Measurements from ENCODE around the gene OR2A25.
"Not testable (repeated sequence)": the region's sequence is repeated elsewhere in the genome, so short reads cannot be mapped to it uniquely, and the experiment has no call there.

Gene OR2A25

GRCh38 chr7:144069511-144069910, at the start of gene OR2A25:
Gene OR2A25 (plus strand): TSS chr7:144069811. CDS start chr7:144074220, 4,409 bp downstream.
- DNase-seq: no peak

- no peak for DNase-seq
These were observed 49.3 kb upstream of the OR2A25 start for GRCh38 chr7:144020340-144020739.

GRCh38 chr7:144022169-144022568, 47.4 kb upstream of the OR2A25 start:
- DNase-seq: no peak

- no peak for DNase-seq
These were observed 46.3 kb upstream of the OR2A25 start for GRCh38 chr7:144023171-144023827.

- DNase-seq: no peak
These were observed 45.4 kb upstream of the OR2A25 start for GRCh38 chr7:144024213-144024612.

GRCh38 chr7:144026203-144026883, 43.3 kb upstream of the OR2A25 start:
- DNase-seq: no peak

- no peak for DNase-seq
These were observed 42.5 kb upstream of the OR2A25 start for GRCh38 chr7:144027070-144027469.

GRCh38 chr7:144027974-144028373, 41.6 kb upstream of the OR2A25 start:
- no peak for DNase-seq

GRCh38 chr7:144028547-144028946, 41.1 kb upstream of the OR2A25 start:
- DNase-seq: no peak

GRCh38 chr7:144032516-144032915, 37.1 kb upstream of the OR2A25 start:
- no peak for DNase-seq

GRCh38 chr7:144032985-144033709, 36.5 kb upstream of the OR2A25 start:
- no peak for DNase-seq

- no peak for DNase-seq
These were observed 34.2 kb upstream of the OR2A25 start for GRCh38 chr7:144035385-144035784.

GRCh38 chr7:144036302-144036885, 33.2 kb upstream of the OR2A25 start:
- no peak for DNase-seq

GRCh38 chr7:144037414-144038035, 32.1 kb upstream of the OR2A25 start:
- no peak for DNase-seq

- no peak for DNase-seq
These were observed 30.7 kb upstream of the OR2A25 start for GRCh38 chr7:144038887-144039286.

- no peak for DNase-seq
These were observed 21.0 kb upstream of the OR2A25 start, which contains the start of gene OR2A5 for GRCh38 chr7:144048648-144049047. Gene OR2A5 (plus strand): TSS chr7:144048948. CDS start chr7:144050402, 1,454 bp downstream.

GRCh38 chr7:144049491-144049890, 20.1 kb upstream of the OR2A25 start:
- DNase-seq: no peak

GRCh38 chr7:144050093-144050492, 19.5 kb upstream of the OR2A25 start:
- DNase-seq: peak; percentile 60

- DNase-seq: not testable (repeated sequence)
These were observed 18.7 kb upstream of the OR2A25 start for GRCh38 chr7:144050884-144051283.

GRCh38 chr7:144057954-144058353, 11.7 kb upstream of the OR2A25 start:
- peak; percentile 62 for DNase-seq

- no peak for DNase-seq
These were observed 5.9 kb upstream of the OR2A25 start for GRCh38 chr7:144063710-144064109.

- no peak for DNase-seq
These were observed 342 bp downstream of the OR2A25 start for GRCh38 chr7:144069953-144070352.

GRCh38 chr7:144074374-144074773, 4.8 kb downstream of the OR2A25 start:
- no peak for DNase-seq
